RPMI7951 (cell line): ENCODE results near the gene TECTA. TPM values are rescaled to one million over a fixed set of nuclear protein-coding genes. Genes with fewer than 3 reads are reported as not detected.
A peak's percentile ranks its signal among the peaks of the same experiment; 100 is the strongest.

Experiments
- DNase-seq: peaks from one replicate; pipeline ENCODE4 v3.0.0-alpha.2; 2012; ENCODE audit warnings: low read depth
- total RNA-seq: library from RNA; depleted of rRNA; stranded (reverse); fragments of >200 nt; shearing (Covaris generic); gene quantifications from 2 replicates; pipeline ENCODE4 v1.2.3, GENCODE V29; 2014; rRNA removed

Gene TECTA, protein sequence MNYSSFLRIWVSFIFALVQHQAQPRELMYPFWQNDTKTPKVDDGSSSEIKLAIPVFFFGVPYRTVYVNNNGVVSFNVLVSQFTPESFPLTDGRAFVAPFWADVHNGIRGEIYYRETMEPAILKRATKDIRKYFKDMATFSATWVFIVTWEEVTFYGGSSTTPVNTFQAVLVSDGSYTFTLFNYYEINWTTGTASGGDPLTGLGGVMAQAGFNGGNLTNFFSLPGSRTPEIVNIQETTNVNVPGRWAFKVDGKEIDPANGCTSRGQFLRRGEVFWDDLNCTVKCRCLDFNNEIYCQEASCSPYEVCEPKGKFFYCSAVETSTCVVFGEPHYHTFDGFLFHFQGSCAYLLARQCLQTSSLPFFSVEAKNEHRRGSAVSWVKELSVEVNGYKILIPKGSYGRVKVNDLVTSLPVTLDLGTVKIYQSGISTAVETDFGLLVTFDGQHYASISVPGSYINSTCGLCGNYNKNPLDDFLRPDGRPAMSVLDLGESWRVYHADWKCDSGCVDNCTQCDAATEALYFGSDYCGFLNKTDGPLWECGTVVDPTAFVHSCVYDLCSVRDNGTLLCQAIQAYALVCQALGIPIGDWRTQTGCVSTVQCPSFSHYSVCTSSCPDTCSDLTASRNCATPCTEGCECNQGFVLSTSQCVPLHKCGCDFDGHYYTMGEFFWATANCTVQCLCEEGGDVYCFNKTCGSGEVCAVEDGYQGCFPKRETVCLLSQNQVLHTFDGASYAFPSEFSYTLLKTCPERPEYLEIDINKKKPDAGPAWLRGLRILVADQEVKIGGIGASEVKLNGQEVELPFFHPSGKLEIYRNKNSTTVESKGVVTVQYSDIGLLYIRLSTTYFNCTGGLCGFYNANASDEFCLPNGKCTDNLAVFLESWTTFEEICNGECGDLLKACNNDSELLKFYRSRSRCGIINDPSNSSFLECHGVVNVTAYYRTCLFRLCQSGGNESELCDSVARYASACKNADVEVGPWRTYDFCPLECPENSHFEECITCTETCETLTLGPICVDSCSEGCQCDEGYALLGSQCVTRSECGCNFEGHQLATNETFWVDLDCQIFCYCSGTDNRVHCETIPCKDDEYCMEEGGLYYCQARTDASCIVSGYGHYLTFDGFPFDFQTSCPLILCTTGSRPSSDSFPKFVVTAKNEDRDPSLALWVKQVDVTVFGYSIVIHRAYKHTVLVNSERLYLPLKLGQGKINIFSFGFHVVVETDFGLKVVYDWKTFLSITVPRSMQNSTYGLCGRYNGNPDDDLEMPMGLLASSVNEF (N-terminal part only)
- 0.12 TPM in 1 of 2 replicates, not detected in the other for total RNA-seq

DNA sequence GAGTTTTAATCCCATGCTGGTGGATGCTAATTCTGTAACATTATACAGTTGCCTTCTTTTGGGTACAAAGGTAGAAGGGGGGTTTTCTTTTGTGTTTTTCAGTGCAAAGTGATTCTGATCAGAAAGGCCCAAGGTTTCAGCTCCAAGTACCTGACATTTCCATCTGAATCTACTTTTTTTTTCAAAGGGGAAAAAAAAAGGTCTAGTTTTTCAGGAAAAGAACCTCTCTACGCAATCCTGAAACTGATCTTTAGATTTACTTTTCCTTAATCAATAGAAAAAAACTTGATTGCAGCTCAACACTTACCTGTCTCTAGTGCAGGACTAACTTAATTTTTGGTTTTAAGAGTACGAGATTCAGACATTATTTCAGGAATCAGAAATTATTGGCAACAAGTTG, at the start of gene TECTA:
Gene TECTA, plus strand, starts transcription at position 301 of the 400 bp plus-strand sequence. CDS start 1,423 bp downstream, outside the sequence.
- DNase-seq, result no peak

DNA sequence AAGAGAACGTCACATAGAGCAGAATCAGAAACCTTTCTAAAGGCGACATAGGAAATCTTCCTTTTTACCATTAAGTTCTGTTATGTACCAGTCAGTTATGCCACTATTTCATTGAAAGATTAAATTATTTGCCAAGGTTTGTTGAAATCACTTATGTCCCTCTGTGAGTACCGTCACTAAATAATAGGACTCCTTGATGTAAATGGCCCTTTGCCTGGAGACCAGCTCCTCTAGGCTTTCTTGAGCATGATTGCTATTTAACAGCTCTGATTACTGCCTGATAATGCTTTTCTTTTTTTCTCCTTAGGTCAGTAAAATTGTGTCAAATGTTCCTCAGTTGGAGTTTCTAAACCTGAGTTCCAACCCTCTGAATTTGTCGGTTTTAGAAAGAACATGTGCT, 47.8 kb upstream of the TECTA start:
- DNase-seq, result no peak

DNA sequence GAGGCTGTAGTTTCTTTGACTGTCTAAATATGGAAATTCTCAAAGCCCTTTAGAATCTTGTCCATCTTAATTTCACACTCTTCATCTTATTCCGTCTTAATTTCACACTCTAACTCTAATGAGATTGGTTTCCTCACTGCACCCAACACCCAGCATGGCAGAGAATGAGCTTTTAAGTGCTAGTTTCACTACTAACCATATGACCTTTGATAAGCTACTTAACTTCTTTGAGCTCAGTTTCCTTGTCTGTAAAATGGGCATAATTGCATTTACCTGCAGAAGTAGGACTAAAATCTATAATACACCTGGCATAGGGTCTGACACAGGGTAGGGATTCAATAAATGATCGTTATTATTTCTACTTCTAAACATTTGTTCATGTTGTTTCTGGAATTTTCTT, 46.8 kb upstream of the TECTA start:
- no peak for DNase-seq

DNA sequence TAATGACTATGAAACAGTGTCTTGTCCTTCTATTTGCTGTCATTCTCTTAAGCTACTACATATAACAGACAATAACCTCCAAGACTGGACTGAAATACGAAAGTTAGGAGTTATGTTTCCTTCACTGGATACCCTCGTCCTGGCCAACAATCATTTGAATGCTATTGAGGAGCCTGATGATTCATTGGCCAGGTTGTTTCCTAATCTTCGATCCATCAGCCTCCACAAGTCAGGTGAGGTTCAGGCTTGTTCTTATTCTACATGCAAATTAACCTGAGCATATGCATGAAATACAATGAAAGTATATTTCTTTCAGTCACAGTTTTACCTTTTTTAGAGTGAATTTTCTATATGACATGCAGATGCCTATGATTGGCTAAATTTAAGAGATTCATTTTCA, 46.0 kb upstream of the TECTA start:
- DNase-seq, result no peak

DNA sequence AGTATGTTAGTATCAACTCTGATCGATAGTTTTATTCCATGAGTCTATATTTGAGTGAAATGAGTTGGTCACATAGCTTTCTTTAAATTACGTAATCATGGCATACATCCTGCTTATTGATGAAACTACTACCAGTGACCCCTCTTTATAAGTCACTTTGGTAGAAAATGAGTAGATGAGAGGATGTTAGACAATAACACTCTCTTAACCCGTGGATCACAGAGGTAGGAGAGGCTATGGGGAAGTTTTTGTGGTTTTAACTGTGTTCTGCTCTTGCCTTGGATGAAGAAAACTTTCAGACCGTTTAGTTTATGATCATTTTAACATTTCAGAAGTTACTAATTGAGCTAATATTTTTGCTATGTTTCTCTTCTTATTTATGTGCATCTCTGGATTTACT, 43.1 kb upstream of the TECTA start:
- no peak for DNase-seq

DNA sequence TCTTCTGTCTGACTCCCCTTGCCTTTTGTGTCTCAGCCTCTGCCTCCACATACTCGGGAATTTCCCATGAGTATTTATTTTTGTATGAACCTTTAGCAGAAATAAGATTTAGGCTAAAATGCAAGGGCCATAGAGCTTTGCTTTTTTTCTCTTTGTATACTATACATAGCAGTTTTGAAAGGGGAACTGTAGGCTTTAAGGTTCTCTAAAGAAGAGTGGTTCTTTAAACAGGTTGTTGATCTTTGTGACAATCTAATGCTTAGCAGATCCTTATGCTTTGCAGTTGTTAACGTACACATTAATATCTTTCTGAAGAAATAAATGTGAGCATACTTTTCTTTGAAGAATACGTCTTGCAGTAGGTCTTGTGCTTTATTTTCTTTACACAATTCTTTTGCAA, 42.1 kb upstream of the TECTA start:
- no peak for DNase-seq

DNA sequence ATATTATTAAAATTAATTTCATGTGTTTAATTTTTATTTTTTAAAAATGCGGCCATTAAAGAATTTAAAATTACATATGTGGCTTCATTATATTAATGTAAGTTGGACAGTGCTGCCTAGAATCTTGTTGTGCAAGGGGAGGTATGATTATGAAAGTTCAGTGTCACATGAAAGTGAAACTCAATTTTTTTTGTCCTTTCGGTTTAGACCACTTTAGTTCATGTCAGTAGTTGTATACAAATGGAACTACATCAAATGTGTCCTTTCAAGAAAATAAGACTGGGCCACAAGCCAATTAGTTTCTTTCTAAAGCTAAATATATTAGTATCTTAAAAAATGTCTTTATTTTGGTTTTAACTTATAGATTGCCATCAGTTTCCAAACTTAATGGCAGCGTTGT, 41.4 kb upstream of the TECTA start:
- no peak for DNase-seq

DNA sequence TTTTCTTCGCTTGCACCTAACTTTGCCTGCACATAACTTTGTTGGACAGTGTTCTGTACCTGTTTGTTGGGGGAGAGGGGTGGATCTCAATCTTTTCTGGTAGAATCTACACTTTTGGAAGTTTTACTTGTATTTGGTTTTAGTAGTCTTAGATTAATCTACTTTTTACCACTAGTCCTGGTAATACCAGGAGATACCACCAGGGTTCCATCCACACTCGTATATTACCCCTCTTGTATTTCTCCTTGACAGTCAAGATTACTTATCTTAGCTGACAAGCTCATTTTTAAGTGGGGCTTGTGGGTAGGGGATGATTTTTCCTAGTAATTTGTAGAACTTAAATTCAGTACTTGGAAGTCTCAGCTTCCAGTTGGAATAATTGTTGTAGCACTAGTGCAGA, 37.3 kb upstream of the TECTA start:
- DNase-seq, result no peak

DNA sequence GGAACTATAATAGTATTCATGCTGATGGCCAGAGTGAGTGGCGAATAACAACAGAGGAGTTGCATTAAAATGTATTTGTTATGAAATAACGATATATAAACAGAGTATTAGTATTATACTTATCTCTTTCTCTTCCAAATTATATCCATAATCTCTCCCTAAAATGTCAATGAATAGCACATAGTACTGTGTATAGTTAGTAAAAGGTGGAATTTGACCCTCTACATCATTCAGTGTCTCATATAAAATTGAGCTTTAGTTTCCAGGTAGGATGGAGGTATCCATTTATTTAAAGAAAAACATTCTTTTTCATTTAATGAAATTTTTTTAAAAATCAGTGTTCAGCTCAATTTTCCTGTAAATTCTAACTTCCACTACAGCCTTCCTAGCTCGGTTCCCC, 34.4 kb upstream of the TECTA start:
- DNase-seq, result no peak

DNA sequence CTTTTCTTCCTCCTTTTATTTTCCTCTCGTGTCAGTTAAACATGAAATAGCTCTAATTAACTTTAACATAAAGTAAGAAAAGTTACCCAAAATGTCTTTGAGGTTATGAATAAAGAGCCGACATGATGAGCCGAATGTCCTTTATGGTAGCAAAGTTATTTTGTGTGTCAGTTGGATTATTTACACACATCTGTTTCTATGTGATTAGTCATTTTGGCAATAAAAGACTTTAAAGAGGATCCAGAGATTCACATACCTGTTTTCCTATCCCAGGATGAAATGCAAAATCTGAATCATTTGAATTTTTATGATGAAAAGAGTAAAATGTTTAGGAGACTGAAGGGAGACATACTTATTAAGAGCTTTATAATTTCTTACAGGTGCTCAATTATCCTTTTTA, 34.0 kb upstream of the TECTA start:
- DNase-seq, result no peak

DNA sequence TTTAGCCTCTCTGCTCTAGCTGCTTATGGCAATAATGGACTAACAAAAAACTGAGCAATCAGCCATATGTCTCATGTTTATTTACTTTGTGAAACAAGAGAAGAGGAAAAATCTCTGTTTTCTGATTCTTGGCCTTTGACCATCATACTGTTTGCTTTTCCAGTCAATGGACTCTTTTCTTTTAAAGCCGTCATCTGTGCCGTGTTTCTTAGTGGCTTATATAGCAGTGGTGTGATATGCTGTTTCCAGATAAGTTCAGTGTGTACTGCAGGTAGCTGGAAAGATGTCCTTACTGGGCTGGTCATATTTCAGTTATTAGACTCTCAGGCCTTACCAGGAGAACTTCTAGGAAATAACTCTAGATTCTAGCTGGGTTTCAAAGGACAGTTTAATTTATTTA, 33.6 kb upstream of the TECTA start:
- no peak for DNase-seq

DNA sequence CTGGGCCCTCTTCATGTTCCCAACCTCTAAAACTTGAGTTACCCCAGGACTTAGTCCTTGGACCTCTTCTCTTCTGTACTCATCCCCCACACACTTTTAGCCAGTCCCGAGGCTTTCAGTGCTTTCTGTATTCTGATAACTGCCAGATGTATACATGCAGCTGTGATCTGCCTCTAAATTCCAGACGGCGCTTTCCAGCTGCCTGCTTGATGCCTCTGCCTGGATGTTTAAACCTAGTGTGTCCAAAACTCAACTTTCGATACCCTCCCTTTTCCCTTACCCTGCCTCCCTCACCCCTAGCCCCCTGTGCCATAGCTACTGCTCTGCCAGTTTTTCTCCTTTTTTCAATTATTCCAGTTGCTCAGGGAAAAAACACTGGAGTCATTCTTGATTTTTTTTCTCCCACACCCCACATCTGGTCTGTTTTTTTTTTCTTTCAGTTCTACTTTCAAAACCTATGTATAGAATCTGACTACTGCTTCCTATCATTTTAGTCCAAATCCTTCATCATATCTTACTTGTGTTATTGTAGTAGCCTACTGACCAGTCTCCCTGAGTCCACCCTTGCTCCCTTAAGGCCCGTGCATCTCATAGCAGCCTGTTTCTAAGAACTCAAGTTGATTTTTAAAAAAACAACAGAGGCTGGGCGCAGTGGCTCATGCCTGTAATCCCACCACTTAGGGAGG, 32.9 kb upstream of the TECTA start:
- no peak for DNase-seq

DNA sequence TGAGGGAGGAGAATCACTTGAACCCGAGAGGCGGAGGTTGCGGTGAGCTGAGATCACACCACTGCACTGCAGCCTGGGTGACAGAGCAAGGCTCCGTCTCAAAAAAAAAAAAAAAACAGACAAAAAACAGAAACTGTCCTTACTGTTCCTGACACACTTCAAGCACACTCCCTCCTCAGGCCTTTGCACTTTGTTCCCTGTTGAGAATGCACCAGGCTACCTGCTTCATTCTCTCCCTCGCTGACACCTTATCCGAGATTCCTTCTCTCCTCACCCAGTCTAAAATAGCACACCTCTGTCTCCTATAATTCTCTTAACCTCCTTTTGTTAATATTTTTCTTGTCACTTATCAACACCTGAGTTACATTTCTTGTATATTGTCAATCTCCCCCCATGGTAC, 32.3 kb upstream of the TECTA start:
- no peak for DNase-seq

DNA sequence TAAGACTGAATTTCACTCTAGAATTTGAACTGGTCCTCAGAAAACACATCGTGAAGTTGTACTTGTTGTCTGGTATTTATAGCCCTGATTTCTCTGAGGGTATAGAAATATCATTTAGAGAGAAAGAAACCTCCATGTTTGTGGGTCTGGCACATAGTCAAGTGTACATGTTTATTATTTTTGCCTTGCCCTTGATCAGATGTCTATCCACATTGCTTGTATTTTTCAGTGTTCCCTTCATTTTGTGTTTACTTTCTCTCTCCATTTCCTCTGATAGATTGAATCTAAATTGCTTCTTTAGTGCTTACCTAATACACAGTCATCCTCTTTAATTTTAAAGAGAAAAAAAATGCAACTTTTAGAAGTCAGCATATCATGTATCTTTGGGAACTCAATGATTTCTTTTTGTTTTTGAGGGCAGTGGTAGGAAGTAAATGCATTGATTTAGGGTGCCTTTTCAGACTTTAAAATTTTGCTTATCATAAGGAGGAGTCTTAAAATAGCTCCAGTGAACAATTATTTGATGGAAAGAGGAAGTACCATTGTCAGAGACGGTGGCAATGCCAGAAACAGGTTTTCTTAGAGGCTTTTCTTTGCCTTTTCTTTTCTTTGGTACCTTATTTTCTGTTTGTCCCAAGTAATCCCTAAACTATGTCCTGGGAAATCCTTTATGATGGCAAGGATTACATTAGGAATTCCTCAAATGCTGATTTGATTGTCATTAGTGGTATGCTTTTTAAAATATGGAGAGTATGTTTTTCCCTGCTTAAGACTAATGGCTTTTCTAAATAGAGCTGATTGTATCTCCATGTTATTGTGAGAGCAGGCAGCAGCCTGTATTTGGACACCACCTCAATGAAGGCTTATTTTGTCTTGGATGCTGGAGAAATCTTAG, 29.8 kb upstream of the TECTA start:
- DNase-seq, result no peak

DNA sequence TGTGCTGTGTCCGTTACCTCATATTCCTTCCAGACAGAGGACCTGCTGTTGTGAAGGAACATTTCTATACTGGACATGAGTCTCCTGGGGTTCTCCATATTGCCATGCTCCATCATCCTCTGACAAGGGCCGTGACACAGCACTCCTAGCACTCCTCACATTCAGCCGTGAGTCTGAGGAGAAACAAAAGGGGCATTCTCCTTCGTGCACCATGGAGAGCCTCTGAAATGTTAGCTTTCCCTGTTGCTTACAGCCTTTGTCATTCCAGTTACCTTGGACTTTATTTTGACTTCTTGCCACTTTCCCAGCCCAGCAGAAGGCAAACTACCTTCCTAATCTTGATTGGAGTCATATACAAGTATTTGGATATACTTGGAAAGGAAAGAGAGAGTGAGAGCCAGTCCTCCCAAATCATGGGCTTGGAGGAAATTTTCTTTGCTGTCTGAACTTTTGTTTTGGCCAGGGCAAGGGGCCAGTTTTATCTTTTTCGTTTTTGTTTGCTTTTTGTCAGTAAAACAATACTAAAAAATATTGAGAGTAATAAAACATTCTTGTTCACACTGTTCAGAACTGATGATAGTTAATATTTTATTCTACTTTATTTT, 29.1 kb upstream of the TECTA start:
- peak; percentile 5 for DNase-seq

DNA sequence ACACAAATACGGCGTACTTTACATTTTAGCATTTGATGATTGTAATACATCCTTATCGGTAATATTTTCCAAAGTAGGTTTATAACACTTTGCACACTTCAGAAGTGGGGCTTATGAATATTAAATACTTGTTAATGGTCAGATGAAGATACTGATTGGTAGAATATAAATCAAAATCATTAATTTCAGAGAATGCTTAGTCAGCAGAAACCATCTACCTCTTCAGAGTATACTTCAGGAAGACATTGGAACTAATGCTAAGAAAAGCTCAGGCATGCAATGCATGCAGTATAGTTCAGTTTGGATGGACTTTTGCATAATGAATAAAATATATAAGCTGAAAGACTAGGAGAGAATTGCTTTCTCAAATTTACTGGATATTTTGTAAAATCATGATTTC, 19.7 kb upstream of the TECTA start:
- DNase-seq, result no peak

DNA sequence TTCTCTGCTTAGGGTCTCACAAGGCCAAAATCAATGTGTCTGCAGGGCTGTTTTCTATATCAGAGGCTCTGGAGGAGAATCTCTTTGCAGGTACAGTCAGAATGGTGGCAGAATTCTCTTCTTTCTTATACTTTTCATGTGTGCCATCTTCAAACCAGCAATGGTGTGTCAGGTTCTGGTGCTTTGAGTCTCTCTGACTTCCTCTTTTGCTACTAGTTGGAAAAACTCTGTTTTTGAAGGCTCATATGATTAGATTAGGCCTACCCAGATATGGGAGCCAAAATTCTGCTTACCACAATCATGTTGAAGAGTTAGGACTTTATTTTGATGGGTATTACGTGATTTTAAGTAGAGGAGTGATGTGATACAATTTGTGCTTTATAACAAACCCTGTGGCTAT, 18.8 kb upstream of the TECTA start:
- DNase-seq, result no peak

DNA sequence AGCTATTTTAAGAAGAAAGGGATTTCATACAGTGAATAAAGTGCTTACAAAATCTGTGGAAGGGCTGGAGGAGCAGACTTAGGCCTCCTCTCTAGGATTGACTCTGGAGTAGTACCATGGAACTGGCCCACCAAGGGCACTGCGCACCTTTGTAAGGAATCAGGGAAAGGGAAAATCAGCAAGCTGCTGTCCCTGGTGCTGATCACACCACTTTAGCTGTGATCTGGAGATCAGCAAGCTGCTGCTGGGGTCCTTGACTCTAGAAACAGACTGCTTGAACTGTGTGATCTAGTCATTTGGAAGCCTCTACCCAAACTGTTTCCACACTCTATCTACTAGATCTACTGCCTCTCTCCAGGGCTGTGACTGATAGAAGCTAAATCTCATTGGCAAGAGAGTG, 18.4 kb upstream of the TECTA start:
- DNase-seq, result no peak

DNA sequence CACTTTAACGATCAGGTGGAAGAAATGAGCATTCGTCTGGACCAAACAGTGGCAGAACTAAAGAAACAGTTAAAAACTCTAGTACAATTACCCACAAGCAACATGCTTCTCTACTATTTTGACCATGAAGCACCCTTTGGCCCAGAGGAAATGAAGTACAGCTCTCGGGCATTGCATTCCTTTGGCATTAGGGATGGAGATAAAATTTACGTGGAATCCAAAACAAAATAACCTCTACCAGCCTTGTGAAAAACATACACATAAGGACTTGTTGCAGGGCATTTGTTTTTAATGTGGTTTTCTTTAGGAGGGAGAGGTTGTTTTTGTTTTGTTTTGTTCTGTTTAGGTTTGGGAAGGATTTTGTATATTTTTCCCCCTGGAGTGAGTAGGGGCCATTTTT, 14.2 kb upstream of the TECTA start:
- DNase-seq, result no peak

DNA sequence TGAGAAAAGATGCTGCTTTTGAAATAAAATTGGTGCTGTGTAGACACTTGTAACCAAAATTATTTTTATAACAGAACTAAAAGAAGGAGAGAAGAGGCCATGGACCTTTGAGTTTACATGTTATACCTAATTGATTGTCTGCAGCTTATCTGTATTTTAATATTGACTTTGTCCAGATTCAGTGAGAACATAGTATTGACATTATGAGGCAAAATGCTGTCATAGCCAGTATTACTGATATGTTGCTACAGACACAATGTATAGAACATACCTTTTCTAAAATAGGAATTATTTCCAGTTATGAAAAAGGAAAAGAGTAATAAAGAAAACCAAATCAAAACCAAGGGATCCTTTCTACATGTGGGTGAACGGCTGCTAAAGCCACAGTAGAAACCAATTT, 11.5 kb upstream of the TECTA start:
- DNase-seq, result no peak
